GM21447 (cell line): ENCODE measurements around the gene PRM3.
"Not testable (repeated sequence)": the region's sequence is repeated elsewhere in the genome, so short reads cannot be mapped to it uniquely, and the experiment has no call there.

ENCODE experiments used
- ATAC-seq: cut with Tn5 transposase; IDR thresholded peaks from one replicate; pipeline ENCODE4 v1.9.1; 2021; ENCODE audit not compliant: unreplicated experiment

Gene PRM3

DNA sequence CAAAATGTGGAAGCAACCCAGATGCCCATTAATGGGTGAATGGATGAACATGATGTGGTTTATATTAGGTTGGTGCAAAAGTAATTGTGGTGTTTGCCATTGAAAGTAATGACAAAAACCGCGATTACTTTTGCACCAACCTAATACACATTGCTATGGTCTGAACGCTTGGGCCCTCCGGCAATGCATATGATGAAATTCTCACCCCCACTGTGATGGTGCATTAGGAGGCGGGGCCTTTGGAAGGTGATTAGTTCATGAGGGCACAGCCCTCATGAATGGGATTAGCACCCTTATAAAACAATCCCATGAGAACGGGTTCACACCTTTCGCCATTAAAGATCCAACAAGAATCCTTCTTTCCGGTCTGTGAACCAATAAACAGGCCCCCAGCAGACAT is 33.0 kb upstream of the PRM3 start:
- no peak for ATAC-seq

DNA sequence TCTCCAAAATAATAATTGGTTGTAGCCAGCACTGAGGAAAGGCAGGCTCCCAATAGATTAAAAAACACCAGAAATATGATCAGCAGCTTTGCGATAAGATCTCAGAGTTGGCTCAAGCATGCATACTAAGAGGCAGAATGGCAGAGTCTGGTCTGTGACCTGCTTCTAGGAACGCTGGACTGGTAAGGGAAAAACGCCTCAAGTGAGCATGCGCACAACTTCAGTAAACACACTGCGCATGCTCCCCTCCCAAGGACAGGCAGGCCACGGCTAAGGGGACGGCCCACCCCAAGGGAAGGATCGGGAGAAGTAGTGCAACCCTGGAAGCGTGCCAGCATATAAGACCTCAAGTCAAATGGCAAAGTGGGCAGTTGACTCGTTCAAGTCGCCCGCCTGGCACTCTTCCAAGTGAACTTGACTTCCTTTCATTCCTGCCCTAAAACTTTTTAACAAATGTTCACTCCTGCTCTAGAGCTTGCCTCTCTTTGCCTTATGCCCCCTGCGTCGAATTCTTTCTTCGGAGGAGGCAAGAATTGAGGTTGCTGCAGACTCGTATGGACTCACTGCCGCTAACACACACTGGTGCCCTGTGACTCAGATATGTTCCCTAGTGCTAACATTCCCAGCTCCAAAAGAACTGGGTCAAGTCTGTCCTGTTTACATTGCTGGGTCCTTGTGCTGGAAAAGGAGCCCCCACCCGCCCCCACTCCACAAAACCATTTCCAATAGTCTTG is 30.1 kb upstream of the PRM3 start:
- ATAC-seq: no peak

DNA sequence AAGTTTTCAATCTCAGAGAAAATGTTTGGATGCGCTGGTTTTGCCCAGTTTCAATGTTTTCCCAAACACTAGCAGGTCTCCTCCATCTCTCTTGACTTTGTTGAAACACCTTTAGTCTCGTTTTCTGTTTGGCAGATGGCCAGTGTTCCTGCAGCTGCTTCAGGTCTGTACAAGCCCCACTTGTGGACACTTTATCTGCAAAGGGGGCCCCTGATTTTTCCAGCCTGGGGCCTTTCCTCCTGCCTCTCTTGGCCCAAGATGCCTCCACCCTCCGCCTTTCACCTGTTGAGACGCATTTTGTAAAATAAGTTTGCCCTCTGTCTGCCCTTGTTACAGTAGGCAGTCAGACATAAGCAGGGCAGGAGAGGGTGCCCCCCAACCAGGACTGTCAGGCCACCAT is 29.5 kb upstream of the PRM3 start:
- no peak for ATAC-seq

- no peak for ATAC-seq
Measured at GRCh38 chr16:11301645-11302501, 28.4 kb upstream of the PRM3 start.

GRCh38 chr16:11300560-11300892 is 27.1 kb upstream of the PRM3 start:
- ATAC-seq: no peak

GRCh38 chr16:11299865-11300559 is 26.6 kb upstream of the PRM3 start:
- ATAC-seq: no peak

- peak; percentile 41 for ATAC-seq
Measured at GRCh38 chr16:11298950-11299547, 25.6 kb upstream of the PRM3 start.

- no peak for ATAC-seq
Measured at GRCh38 chr16:11298143-11298900, 24.9 kb upstream of the PRM3 start.

DNA sequence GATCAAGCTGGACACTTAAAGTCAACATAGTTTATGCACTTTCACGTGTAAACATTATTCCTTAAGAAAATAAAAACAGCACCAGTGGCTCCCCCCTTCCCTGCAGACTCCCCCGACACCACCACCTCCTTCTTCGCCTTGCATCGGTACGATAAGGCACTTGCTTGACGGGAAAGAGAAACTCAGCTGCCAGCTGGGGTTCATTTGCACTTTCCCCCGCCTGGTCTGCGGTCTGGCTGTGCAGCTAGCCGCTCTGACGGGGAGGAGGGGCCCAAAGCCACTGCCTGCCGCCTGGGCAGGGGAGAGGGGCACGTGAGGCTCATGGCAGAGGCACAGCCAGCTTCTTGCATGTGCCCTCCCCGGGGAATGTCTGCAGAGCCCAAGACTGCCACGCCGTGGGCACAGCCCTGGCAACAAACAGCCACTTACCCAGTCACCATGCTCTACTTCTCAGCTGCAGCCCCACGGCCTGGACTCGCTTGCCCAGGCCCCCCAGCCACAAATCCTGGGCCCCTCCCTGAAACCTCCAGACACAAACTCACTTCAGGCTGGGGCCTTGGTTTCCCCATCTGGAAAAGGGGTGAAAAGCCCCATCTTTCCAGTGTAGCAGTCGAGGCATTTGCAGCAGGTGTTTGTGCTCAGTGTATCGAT is 24.2 kb upstream of the PRM3 start:
- peak; percentile 72 for ATAC-seq

- ATAC-seq: peak; percentile 23
Measured at GRCh38 chr16:11296706-11297491, 23.5 kb upstream of the PRM3 start.

DNA sequence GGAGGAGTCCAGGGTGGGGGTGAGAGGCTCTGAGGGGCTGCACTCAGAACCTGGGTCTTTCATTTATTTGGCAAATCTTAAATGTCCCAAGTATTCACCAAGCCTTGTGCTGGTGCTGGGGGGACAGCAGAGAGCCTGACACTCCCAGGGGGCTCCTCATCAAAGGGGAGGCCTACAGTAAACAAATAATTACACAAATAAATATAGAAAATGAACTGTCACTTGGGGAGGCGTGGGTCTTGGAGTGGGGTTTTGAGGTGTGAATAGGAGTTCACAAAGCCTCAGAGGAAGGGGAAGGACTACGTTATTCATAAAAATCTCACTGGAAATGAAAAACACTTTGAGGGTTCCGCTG is 22.9 kb upstream of the PRM3 start:
- ATAC-seq: no peak

DNA sequence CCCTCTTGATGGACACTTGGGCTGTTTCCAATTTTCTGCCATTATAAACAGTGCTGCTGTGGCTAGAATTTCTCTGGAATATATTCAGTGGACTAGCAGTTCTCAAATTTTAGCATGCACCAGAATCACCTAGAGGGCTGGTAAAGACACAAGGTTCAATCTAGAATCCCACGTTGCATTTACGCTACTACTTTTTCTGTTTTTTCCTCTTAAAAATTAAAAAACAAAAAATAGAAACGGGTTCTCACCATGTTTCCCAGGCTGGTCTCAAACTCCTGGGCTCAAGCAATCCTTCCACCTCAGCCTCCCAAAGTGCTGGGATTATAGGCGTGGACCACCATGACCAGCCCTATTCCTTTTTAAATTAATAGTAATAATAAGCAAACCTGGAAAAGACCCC is 22.2 kb upstream of the PRM3 start:
- no peak for ATAC-seq

DNA sequence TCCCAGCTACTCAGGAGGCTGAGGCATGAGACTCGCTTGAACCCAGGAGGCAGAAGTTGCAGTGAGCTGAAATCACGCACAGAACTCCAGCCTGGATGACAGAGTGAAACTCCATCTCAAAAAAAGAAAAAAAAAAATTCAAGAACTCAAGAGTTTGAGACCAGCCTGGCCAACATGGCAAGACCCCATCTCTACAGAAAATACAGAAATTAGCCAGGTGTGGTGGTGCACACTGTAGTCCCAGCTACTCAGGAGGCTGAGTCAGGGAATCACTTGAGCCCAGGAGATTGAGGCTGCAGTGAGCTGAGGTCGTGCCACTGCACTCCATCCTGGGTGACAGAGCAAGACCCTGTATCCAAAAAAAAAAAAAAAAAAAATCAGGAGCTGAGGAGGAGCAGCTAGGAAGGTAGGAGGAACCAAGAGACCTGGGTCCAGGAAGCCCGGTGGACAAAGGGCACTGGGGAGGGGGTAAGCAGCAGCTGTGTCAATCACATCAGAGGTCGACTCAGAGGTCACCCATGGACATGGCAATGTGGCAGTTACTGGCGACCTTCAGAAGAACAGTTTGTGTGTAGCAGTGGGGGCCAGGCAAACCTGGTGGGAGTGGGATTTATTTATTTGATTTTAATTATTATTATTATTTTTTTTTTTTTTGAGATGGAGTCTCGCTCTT is 18.8 kb upstream of the PRM3 start:
- no peak for ATAC-seq

DNA sequence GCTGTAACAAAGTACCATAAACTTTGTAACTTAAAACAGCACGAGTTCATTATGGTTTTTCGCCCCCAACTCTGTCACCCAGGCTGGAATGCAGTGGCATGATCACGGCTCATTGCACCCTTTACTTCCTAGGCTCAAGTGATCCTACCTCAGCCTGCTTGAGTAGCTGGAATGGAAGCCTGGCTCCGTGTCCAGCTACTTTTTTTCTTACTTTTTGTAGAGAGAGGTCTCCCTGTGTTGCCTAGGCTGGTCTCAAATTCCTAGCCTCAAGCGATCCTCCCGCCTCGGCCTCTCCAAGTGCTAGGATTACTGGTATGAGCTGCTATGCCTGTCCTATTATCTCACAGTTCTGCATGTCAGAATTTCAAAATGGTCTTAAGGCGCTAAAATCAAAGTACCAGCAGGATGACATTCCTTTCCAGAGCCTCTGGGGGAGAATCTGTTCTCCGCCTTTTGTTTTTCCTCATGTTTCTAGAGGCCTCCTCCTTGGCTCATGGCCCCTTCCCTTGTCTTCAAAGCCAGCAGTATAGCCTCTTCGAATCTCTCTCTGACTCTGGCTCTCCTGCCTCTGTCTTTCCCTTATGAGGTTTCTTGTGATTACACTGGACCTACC is 17.8 kb upstream of the PRM3 start:
- ATAC-seq: no peak

DNA sequence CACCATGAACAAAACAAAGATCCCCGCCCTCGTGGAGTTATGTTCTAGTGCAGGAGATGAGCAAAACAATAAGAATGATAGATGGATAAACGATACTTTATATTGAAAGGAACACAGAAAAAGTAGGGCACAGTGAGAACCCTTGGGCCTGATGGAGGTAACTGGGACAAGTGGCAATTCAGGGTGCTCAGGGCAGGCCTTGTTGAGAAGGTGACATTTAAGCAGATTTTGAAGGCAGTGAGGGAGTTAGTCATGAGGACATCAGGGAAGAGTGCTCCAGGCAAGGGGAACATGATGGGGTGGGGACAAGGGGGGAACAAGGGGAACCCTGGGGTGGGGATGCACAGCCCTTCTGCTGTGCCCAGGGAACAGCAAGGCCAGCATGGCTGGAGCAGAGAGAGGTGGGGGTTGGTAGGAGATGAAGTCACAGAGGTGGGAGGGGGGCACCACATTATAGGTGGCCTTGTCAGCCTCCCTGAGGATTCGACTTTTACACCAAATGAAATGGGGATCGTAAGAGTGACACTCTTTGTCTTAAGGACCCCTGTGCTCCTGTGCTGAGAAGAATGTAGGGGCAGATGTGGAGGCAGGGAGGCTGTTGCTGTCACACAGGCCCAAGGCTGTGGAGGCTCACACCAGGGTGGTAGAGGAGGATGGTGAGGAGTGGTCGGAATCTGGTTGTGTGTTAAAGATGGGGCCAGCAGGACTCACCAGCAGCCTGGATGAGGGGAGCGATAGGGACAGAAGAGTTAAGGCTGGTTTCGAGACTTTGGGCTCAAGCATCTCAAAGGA is 16.9 kb upstream of the PRM3 start:
- ATAC-seq: no peak

- not testable (repeated sequence) for ATAC-seq
Measured at GRCh38 chr16:11289696-11290095, 16.3 kb upstream of the PRM3 start.

- ATAC-seq: no peak
Measured at GRCh38 chr16:11289202-11289601, 15.8 kb upstream of the PRM3 start.

DNA sequence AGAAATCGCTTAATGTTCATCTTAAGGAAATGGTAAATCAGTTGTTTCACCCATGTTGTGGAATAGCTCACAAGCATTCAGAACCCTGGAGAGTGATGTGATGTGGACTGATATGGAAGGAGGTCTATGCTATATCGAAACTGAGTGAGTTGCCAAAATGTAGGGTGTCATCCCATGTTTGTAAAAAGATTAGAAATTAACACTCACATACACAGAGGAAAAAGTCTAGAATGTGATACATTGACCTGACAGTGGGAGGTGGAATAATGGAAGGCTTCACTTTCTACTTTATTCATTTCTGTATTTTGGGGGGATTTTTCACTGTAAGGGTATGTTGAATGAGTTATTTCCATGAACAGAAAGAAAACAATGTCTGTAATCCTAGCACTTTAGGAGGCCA is 12.4 kb upstream of the PRM3 start:
- no peak for ATAC-seq
